NCI-H146 treated with DMSO at 0.1 percent for 48 hours (cell line): ENCODE results near the gene KCNE1.
"Not testable (repeated sequence)": the region's sequence is repeated elsewhere in the genome, so short reads cannot be mapped to it uniquely, and the experiment has no call there.

Experiments
- DNase-seq: peaks from one replicate; lab custom pipeline; 2025; ENCODE audit not compliant: unreplicated experiment; lab: John Stamatoyannopoulos, UW

The KCNE1 gene

DNA sequence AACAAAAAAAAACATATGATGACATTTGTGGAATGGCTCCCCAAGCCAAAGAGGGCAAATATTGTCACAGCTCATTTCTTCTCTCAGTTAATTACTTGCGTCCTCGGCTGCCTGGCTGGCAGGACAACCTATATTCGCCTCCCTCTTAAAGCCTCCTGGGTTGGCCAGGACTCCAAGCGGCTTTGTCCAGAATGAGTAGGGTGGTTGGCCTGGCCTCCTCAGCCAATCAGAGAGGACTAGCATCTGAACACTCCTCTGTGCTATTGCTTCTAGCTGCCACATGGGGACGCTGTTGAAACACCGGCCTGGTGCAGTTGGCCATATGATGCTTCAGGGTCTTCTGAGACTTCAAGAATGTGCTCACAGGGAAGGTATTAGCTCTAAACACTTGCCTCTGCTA, 83.6 kb downstream of the KCNE1 start:
- DNase-seq: not testable (repeated sequence)

DNA sequence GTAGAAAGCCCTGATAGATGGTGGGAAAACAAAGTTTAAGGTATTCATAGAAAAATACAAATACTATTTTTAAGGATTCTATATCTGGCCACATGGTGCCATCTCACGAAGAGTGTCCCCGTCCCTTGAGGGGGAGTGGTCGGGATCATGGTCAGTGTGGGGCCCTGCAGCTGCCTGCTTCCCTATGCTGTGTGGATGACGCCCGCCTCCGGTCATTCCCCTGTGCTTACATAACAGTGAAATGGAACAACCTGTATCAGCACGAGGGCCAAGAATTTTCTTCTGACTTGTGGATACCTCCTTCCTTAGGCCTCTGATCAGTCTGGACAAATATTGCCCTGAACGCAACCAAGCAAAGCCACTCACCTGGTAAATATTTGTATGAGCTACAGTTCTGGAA, 84.7 kb downstream of the KCNE1 start:
- not testable (repeated sequence) for DNase-seq

DNA sequence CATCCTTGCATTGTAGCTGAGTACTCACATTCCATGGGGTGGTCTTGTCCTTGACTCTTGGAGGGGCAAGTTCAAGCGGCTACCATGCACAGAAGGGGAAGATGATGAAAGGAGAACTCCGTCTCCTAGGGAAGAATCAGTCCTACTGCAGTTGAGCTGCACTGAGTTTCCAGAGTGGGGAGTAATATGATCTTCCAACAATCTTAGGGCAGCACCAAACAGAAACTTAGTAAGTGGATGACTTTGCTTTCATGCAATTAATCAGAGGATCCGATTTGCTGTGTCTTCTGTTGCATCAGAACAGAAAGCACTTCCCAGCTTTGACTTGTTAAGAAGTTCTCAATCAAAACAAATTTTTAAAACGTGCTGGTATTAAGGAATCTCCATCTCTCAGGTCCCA, 88.2 kb downstream of the KCNE1 start, which contains the start of gene SMIM34:
Gene SMIM34 (minus strand): TSS at position 147 of the 400 bp plus-strand sequence. CDS start 112 bp downstream, at position 35.
- not testable (repeated sequence) for DNase-seq

DNA sequence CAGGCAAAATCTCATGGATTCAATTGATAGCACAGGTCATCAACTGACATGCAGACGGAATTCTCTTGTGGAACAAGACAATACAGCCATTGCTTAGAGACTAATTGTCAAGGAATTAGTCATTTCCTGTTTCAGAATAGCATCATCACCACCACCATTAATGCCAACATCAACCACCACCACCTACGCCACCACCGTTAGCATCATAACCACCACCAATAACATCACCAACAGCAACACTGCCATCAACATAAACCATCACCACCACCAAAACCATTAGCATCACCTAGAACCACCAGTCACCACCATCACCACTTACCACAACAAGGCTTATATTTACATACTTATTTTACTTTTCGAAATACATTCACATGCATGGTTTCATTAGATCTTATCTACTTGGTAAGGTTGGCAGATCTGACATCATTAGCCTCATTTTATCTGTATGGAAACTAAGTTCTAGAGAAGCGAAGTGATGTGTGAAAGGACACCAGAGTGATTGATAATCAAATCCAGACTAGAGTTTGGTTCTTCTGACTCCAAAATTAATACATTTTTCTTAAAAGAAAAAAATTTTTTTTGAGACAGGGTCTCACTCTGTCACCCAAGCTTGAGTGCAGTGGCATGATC, 94.4 kb downstream of the KCNE1 start:
- DNase-seq: not testable (repeated sequence)

DNA sequence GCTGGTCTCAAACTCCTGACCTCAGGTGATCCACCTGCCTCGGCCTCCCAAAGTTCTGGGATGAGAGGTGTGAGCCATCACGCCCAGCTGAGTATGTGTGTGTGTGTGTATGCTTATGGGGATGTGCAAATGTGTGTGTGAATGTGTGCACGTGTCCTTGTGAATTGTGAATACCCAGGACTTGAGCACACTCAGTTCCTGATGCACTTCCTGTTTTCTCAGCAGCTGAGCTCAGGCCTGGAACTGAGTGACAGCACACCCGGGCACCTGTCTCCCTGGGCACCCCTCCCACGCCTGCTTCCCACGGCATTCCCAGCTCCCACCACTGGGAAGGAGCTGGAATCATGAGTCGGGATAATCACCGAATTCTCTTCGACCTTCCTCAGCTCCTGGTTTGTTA, 104.7 kb downstream of the KCNE1 start:
- DNase-seq: not testable (repeated sequence)

DNA sequence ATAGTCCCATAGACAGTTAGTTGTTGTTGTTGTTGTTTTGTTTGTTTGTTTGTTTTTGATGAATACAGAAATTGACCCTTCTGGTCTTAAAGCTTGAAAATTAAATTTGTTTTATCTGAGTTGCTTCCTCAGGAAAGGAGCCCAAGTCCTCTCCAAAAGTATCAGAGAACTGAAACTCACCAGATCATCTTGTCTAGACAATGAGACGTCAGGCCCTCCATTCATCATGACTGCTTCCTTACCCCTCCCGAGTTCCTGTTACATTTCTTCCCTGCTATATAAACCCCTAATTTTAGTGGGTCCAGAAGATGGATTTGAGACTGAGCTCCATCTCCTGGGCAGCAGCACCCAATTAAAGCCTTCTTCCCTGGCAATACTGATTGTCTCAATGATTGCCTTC, 105.3 kb downstream of the KCNE1 start:
- not testable (repeated sequence) for DNase-seq

DNA sequence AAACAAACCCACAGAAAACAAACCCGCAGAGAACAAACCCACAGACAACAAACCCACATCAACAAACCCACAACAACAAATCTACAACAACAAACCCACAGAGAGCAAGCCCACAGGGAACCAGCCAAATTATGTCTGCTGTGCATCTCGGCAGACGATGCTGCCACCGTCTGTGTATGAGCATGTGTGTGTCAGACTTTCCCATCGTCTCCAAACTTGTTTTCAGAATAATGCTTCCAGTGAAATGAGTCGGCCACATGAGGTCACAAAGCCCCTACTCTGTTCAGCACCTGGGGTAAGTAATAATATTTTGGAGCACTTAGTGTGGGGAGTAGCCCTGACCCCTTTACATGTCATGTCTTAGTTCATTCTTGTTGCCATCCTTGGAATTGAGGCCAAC, 105.9 kb downstream of the KCNE1 start:
- not testable (repeated sequence) for DNase-seq

DNA sequence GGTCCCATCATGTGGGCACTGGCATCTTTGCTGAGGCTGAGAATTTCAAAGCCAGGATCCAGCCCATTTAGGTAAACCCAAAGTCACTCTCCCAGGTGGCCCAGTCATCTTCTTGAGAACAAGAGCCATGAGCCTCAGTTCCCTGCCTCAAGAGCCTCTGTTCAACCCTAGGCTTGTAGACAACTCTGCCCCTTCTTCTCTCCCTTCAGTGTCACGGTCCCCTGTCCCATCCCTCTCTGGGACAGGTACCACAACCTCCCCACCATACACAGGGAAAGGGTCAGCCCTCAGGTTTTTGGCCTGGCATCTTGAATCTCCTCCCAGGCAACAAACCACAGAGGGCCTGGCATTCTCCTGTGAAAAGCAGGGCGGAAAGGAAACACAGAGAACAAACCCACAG, 106.3 kb downstream of the KCNE1 start:
- DNase-seq: not testable (repeated sequence)

DNA sequence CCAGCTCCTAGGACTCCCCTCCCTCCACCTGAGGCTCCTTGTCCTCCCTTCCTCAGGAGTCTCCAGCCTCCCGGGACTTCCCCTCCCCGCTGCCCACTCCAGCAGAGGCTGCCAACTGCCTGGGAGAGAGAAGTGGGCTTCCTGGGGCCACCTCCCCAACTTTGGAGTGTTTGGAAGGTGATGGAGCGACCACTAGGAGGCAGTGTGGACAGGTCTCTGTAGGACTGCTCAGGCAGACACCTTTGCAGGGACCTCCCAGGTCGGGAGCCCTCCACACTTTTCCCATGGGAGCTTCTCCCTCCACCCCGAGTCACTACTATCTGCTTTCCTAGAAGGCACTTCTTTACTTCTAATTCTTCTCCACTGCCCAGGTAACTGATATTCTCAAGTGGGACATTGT, 107.3 kb downstream of the KCNE1 start:
- DNase-seq: not testable (repeated sequence)

DNA sequence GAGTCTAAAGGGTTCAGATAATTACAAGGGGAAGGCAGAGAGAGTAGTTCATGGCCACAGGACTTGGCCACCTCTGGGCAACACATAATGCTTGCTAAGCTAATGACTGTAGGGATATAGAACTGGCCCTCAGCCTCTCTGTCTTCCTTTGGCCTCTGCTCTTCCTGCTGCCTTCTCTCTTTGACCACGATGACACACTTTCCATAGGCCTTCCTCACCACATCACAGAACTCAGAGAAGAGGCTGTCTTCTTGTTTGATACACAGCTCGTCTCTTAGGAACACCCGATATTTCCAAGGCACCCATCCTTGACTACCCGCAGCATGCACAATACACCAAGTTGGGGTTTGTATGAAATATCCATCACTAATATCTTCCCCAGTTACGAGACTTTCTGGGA, 111.5 kb downstream of the KCNE1 start:
- not testable (repeated sequence) for DNase-seq
